Fibroblast of the conjunctiva (primary cell): ENCODE data around the gene ZNF536.
"Not testable (repeated sequence)": the region's sequence is repeated elsewhere in the genome, so short reads cannot be mapped to it uniquely, and the experiment has no call there.

Source experiments
- DNase-seq: peaks from one replicate; pipeline ENCODE4 v3.0.0-alpha.2; 2010; ENCODE audit warnings: low read depth

The ZNF536 gene

DNA sequence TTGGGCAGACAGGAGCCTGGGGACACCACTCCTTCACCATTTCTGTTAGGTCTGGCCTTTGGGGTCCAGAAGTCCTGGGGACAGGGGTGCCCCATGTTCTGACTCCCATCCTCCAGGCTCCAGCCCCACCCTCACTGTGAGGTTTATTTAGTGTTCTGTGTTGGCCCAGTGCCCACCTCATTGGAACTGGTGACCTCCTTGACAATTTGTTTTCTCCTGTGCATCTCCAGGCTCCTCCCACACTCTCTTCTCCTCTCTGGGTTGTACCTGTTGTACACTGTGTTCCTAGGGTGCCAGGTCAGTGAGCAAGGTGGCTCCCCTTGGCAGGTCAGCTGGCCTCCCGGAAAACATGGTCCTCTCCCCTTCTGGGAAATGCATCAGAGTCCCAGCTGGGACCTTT is 110.8 kb downstream of the ZNF536 start:
- no peak for DNase-seq

DNA sequence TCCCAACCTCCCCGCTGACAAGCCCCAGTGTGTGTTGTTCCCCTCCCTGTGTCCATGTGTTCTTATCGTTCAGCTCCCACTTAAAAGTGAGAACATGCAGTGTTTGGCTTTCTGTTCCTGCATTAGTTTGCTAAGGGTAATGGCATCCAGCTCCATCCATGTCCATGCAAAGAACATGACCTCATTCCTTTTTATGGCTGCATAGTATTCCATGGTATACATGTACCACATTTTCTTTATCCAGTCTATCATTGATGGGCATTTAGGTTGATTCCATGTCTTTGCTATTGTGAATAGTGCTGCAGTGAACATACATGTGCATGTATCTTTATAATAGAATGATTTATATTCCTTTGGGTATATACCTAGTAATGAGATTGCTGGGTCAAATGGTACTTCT is 114.1 kb downstream of the ZNF536 start:
- not testable (repeated sequence) for DNase-seq

DNA sequence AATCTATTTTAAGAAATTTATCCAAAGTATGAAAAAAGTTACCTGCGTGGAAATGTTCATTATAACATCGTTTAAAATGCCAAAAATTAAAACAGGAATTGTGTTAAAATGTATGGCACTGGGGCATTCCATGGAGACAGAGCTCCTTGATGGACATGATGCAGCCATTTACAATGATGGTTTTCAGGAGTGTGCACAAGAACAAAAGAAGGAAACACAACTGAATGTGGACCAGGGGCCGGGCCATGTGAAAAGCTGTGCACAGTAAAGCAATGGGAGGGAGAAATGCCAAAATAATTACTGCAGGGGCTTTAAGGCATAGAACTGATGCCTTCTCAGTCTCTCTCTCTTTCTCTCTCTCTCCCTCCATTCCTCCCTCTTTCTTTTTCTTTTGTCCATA is 115.0 kb downstream of the ZNF536 start:
- no peak for DNase-seq

DNA sequence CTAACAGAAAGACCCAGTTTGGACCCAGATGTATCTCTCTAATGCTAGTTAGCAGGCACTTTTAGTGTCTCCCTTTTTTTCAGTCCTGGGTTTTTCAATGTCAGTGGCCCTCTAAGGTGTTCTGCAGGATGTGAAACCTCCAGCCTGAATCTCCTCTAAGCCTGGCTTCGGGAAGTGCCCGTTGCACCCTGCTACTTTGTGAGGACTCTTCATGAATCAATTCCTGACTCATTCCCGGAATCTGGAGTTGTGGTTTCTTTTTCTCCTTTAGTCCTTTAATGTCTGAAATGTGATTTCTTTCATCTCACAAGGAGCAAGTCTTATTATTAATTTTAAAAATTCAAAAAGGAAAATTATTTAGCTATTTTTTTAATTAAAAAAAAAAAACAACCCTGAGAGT is 116.0 kb downstream of the ZNF536 start:
- no peak for DNase-seq

DNA sequence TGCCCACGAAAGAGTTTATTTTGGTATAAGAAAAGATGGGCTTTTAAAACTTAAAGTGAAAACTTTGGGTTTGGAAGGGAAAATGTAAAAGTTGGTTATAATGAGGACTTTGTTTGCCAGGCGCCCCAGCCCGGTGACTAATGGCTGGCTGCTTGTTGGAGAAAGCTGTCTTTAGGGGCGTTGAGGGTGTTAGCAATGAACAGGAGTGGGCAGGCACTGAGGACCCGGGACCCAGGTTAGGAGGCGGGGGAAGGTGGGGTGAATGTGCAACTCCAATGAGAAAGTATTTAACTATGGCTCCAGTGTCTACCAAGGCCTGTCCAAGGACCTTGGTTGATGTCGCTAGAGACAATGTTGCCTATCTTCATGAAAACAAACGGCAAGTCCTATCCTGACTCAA is 118.6 kb downstream of the ZNF536 start:
- DNase-seq = no peak

DNA sequence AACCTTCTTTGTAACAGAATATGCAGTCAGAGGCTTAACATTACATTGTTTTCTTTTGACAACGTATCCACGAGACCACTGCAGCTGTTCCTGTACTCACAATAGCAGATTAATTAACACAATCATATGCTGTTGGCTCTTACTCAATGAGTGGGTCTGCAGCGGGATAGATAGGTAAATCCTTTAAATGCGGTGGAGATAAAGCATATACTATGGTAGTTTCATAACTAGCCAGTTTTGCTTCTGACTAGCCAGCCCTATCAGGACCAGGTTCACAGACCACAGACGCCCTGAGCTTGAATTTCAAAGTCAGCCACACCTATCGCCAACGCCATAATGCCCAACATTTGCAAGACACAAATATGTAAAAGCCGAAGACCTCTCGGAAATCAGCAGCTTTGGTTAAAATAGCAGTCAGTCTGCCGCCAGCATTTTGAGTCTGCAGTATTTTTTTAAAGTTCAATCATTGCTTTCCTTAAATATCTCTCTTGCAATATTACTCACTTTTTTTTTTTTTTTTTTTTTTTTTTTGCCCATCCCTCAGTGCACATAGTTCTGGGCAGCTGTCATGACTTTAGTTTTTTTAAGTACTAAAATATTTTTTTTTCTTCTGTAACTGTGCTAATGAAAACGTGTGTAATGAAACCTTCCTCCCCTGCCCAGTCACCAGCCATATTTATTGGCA is 120.5 kb downstream of the ZNF536 start:
- no peak for DNase-seq

DNA sequence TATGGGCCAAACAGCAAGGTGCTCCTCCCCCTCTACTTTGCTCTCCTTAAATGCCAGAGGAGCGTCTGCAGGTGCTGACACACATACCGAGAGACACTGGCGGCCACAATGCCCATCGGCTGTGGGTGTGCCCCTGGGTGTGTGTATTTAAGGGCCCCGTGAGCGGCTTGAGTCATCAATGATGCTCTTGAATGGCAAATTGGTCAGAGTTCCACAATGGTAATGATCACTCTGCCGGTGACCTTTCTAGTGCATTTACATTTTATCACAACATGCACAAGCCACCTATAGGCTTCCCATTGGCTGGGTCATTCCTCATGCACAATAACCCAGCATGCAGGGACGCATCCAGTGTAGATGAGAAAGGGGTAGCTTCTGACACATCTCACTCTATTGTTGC is 124.8 kb downstream of the ZNF536 start:
- no peak for DNase-seq

DNA sequence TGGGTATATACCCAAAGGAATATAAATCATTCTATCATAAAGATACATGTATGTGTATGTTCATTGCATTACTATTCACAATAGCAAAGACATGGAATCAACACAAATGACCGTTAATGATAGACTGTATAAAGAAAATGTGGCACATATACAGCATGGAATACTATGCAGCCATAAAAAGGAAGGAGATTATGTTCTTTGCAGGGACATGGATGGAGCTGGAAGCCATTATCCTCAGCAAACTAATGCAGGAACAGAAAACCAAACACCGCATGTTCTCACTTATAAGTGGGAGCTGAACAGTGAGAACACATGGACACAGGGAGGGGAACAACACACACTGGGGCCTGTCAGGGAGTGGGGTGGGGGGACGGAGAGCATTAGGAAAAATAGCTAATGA is 125.9 kb downstream of the ZNF536 start:
- DNase-seq = not testable (repeated sequence)

DNA sequence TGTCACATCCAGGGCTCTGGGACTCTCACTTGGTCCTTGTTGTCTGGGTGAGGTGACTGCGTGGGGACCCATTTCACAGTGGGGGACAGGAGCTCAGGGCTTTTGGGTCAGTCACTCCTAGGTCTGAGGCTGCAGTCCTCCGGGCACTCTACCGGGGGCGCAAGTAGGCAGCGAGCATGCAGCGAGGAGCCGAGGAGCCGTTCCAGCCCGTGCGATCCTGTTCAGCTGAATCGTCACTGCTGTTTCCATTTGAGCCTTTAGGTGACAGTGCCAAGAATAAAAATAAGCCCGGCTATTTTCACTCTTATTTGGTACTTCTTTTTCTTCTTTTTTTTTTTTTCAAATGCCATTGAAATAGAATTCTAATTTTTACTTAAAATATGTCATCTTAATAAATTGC is 126.5 kb downstream of the ZNF536 start:
- no peak for DNase-seq

DNA sequence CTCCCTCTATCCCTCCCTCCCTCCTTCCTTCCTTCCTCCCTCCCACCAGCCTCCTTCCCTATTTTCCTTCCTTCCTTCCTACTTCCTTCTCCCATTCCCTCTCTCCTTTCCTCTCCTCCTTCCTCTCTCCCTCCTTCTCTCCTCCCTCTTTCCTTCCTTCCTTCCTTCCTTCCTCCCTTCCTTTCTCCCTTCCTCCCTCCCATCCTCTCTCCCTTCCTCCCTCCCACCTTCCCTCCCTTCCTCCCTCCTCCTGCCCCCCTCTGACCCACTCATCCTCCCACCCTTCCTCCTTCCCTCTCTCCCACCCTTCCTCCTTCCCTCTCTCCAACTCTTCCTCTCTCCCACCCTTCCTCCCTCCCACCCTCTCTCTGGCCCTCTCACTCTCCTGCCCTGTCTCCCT is 132.1 kb downstream of the ZNF536 start:
- no peak for DNase-seq

DNA sequence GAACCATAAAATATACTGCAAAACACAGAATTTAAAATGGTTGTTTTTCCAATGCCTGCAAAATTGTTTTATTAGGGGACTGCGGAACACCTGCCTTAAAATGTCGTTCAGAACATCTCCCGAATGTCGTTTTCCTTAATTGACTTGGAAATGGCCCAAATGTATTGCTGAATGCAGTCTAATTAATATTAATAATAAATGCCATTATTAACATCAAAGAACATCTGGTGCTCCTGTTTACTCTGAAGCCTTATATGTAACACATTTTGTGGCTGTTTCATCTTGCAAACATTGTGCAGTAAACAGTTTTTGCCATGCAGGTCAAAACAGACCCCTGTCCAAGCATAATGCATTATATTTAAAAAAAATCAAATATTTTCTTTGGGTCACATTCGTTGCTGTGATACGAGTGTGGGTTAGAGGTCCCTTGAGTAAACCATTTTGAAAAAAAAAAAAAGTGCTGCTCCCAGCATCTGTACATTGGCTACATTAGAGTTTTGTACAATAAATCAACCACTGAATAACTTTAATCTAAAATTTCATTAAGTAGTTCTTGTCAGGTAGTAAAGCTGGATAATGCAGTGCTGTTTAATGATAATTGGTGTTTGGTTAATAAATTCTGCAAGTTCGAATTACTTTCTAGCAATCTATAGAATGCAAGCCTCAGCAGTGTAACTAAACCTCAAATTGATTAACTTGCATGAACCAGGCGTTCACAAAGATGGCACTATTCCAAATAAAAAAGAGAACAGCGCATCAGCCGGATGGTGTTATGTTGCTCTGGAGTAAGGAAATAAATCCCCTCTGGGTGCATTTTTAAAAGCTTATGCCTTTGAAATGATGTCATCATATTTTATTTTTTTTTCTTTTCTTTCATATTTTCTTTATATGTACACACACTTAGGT is 140.2 kb downstream of the ZNF536 start:
- peak; percentile 16 for DNase-seq

DNA sequence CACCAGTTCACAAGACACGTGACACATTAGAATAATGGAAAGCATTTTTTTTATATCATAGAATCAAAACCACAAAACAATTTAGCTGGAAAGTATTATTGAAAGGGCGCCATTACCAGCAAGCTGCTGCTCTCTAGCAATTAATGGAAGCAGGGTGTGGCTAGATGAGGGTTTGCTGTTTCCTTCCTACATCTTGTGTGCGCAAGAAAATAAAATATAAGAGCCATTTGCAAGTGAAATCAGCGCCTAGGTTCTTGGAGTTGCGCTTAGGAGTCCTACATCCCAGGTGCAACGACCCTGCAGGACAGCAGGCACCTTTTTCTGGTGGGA is 140.9 kb downstream of the ZNF536 start:
- DNase-seq = no peak

DNA sequence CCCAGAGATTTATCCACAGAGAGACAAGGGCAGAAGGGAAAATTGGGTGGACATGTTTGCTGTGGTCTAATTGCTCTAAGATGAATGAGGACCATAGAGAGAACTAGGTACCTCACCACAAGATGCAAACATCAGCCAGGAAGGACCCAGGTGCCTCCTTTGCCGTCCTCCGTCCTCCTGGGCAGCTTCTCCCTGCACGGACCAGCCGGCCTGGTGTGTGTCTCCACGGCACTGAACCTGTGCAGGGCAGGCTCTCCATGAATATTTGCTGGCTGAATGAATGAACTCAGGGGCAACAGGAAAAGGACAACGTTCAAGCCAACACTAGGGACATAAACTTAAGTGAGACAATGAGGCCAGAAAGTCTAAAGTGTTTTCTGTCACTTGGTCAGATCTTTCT is 143.9 kb downstream of the ZNF536 start:
- no peak for DNase-seq

DNA sequence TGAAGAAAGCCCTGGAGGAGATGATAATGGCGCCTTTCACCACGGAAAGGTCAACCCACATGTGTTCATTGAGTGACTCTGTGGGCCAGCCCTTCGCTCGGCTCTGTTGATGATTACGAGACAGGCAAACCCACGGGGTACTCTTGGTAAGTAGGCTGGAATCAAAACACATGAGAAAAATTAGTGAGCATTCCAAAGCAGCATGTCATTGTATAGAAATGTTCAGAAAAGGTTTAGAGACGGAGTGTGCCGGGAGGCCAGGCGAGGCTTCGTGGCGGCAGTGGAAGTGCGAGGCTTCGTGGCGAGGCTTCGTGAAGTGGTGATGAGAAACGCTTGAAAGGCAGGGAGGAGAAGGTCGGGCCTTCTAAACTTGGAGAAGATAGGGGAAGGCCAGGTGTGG is 144.3 kb downstream of the ZNF536 start:
- DNase-seq = peak; percentile 24

DNA sequence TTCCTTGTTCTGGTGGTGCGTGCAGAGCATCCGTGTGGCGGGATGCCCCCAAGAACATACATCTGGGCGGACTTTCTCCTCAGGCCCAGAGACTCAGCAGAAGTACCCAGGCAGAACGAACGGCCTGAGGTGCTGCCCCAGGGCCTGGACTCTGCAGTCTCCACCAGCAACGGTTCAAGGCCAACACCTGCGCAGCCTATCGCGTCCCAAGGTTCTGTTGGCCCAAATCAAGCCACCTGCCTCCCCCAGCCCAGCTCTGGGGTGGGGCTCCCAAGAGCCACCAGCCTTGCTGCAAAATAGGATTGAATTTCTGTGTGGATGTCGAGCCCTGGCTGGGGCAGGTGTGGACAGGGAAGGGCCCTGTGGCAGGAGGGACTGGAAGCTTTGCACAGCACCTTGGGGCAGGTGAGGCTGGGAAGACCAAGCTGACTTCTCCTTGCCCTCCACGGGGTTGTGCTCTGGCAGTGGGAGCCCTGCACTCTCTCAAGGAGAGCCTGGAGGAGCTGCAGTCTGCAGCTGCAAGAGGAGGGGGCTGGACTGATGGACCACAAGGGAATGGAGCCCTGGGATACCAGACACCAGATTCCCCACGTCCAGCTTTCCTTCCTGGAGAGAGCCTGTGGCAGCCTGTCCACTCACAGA is 146.9 kb downstream of the ZNF536 start:
- no peak for DNase-seq

DNA sequence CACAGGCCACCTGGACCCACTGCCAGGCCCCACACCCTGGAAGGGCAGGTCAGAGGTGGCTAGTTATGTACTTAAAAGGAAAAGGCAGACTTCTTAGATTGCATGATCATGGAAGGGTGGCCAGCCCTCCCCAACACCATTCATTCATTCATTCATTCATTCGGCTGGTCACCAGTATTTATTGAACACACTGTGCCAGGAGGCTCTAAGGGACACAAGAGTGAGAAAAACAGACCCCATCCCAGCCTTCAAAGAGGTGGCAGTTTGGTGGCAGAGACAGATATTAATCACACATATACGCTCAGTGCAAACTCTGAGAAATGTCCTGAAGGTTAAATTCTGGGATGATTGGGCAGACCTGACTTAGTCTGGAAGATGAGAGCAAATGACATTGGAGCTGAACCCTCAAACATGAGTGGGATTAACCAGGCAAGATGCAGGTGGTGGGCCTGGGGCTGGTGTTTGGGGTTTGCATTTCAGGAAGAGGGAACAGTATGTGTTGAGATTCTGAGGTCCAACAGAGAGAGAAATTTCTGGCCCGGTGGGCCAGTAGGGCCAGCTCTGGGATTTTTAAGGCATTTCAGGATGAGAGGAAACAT is 147.5 kb downstream of the ZNF536 start:
- DNase-seq = no peak

DNA sequence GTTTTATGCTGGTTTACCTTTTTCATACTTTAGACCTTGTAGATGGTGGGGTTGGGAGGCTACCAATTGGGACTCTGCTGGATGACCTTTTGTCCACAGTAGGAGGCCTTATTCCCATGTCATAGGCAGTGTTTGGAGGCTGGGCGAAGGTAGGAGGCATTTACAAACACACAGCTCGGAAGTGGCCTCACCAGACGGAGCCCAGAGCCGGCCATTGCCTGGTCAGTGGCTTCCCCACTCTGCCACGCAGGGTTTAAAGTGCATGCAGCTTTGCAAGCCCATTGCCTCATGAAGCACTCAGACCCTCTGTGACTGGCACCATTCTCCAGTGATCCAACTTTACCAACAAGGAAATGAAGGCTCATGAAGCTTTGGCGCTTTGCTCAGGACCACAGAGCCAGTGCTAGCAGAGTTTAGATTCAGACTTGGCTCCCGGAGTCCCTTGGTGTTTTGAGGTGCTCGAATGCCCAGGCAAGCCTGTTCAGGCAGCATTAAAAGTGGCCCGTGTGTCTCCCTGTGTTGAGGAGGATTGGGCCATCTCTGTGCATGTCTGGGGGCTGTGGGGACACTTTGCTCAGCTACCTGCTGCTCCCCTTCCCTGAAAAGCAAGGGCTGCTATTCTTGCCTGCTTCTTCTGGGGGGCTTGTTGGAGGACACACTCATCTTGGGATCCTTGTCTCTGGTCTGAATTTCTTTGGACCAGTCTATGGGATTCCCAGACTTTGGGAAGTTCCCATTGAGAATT is 148.7 kb downstream of the ZNF536 start:
- no peak for DNase-seq

DNA sequence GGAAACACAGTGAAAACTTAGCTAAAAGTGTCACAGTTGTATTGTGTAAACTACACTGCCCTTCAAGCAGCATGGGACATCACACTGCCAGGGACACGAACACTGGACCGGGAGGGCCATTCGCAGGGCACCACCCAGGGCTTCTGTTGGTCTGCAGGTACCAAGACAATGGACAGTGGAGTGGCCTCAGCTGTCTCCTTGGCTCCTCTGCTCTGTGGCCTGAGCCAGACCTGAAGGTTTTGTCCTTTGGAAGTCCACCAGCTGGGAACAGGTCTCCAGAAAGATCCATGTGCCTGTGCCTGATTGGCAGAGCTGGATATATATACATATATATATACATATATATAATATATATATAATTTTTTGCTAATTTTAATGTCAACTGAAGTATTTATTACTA is 149.8 kb downstream of the ZNF536 start:
- DNase-seq = no peak

DNA sequence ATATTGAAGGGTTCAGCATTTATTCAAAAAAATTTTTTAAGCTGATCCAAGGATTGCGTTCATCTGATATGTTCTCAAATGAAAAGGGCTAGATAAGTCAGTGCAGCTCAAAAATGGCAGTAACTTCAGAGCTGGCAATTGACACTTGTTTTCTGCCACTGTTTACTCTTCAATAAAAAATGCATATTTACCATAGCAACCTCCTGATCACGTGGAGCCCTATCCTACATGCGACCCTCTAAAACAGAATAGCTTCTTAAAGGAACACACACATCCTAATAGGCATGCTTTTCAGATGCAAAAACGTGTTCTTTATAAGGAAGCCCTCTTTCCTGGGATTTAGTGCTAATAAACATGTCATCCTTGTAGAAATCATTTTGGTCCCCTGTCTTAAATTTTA is 150.2 kb downstream of the ZNF536 start:
- DNase-seq = no peak

DNA sequence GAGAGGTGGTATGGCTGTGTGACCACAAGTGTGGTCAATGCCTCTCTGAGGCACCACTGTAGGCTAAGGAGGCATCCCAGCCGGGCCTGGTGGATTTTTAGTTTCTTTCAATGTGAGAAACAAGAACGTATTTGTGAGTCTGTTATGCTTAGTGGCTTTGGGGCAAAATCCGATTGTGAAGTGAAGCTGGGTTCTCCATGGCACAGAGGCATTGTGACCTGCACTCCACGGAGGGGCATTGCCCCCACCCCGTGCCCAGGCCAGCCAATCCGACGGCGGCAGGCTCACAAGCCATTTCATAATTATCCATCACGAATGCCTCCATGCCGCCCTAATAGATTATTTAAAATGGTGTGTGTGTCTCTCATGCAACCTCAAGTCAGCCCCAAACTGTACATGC is 151.6 kb downstream of the ZNF536 start:
- no peak for DNase-seq

DNA sequence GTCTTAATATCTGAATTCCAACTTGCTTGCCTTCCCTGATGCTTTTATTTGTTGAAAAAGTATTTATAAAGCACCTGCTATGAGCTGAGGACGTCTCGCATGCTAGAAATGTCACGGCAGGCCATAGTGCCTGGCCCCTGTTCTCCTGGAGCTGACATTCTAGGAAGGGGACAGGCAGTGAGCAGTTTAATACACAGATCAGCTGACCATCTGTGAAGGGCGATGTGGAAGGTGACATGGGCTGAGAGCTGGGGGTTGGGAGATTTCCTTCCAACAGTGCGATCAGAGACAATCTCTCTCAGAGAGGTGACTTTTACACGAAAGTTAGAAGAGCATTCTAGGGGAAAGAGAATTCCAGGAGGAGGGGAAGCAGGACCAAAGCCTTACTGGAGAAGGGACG is 153.2 kb downstream of the ZNF536 start:
- no peak for DNase-seq

DNA sequence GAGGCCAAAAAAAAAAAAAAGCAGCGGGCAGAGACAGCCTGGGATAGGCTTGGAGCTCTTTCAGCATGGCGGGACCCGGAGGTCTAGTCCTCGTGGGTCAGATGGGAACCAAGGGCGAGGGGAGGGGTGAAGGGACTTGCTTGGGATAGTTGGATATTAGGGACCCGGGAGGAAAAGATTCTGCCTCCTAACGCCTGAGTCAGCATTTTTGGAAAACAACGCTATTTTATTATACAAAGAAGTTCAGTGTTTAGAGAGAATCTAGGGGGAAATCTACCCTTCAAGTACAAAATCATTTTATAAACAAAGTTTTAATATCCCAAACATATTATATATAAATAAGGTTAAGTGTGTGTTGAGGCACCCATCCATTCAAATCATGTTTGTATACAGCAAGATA is 156.7 kb downstream of the ZNF536 start:
- DNase-seq = no peak
